AG10803 (cell line): Measurements from ENCODE around the gene ATXN7L2.
A peak's percentile ranks its signal among the peaks of the same experiment; 100 is the strongest.

Experiments
- DNase-seq: peaks from one replicate; pipeline ENCODE4 v3.0.0; 2010; ENCODE audit warnings: low read depth
- H3K4me3 ChIP-seq: 2 replicates; pipeline ENCODE4 v1.5.1; 2011; ENCODE audit warnings: mild to moderate bottlenecking, low read length, control low read depth
- CTCF ChIP-seq: conservative IDR thresholded peaks from 2 replicates; pipeline ENCODE4 v1.5.1; 2011; ENCODE audit warnings: mild to moderate bottlenecking, low read length, control low read depth, inconsistent platforms

The ATXN7L2 gene

GRCh38 chr1:109497449-109498160 lies 13.9 kb downstream of the ATXN7L2 start:
- H3K4me3 ChIP-seq, result no peak overlapping the region
- DNase-seq, result no peak
- TF ChIP-seq CTCF, result no peak

GRCh38 chr1:109498161-109498801 lies 14.6 kb downstream of the ATXN7L2 start:
- DNase-seq, result no peak
- H3K4me3 ChIP-seq, result no peak overlapping the region
- TF ChIP-seq CTCF, result peak; percentile 67

GRCh38 chr1:109499081-109499480 lies 15.4 kb downstream of the ATXN7L2 start:
- H3K4me3 ChIP-seq, result no peak overlapping the region
- no peak for TF ChIP-seq CTCF
- DNase-seq, result no peak

- H3K4me3 ChIP-seq, result no peak overlapping the region
- peak; percentile 52 for TF ChIP-seq CTCF
- peak; percentile 65 for DNase-seq
Measured at GRCh38 chr1:109499661-109500536, 16.2 kb downstream of the ATXN7L2 start.

GRCh38 chr1:109500941-109501381 lies 17.3 kb downstream of the ATXN7L2 start:
- no peak overlapping the region for H3K4me3 ChIP-seq
- DNase-seq, result peak; percentile 94
- no peak for TF ChIP-seq CTCF

GRCh38 chr1:109501644-109502363 lies 18.1 kb downstream of the ATXN7L2 start:
- TF ChIP-seq CTCF, result no peak
- no peak overlapping the region for H3K4me3 ChIP-seq
- DNase-seq, result no peak
